GM13976 (cell line): ENCODE data around the gene TMEM108.

ENCODE experiments used
- DNase-seq: peaks from one replicate; pipeline ENCODE4 v3.0.0; 2012; ENCODE audit warnings: low spot score
- in situ Hi-C: fragments of 300-500 bp; cut with MboI; formaldehyde crosslinking; loops from one replicate; pipeline ENCODE4 v1.12.0; 2022; ENCODE audit warnings: low sequenced_read_pairs, mixed read lengths, inconsistent platforms; ENCODE audit not compliant: unreplicated experiment
- TF ChIP-seq, protein P1 (sequence below): IDR thresholded peaks from 2 replicates; pipeline ENCODE4 v1.5.1; 2012; ENCODE audit warnings: borderline replicate concordance, mild to moderate bottlenecking; ENCODE audit not compliant: insufficient read depth; ENCODE audit errors: extremely low read depth, missing control alignments, control extremely low read depth

Gene TMEM108

DNA sequence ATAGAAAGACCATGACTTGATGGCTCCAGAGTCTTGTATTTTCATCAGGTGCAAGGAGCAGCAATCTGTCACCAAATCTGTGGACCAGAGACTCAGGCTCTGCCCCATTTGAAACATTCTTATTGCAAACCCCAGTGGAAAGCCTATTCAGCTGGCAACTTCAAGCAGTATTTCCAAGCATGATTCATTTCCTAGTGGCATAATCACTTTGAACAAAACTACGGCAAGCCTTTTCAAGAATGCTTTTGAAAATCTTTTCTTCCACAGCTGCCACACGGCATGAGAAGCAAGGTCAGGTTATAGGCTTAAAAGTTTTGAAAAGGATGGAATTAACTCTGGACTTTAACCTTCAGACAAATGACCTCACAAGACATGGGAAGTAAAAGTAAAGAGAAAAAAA lies 239.6 kb downstream of the TMEM108 start:
- in situ Hi-C loops = no loop called here
- no peak for DNase-seq
- TF ChIP-seq, protein P1, sequence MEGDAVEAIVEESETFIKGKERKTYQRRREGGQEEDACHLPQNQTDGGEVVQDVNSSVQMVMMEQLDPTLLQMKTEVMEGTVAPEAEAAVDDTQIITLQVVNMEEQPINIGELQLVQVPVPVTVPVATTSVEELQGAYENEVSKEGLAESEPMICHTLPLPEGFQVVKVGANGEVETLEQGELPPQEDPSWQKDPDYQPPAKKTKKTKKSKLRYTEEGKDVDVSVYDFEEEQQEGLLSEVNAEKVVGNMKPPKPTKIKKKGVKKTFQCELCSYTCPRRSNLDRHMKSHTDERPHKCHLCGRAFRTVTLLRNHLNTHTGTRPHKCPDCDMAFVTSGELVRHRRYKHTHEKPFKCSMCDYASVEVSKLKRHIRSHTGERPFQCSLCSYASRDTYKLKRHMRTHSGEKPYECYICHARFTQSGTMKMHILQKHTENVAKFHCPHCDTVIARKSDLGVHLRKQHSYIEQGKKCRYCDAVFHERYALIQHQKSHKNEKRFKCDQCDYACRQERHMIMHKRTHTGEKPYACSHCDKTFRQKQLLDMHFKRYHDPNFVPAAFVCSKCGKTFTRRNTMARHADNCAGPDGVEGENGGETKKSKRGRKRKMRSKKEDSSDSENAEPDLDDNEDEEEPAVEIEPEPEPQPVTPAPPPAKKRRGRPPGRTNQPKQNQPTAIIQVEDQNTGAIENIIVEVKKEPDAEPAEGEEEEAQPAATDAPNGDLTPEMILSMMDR = no peak

DNA sequence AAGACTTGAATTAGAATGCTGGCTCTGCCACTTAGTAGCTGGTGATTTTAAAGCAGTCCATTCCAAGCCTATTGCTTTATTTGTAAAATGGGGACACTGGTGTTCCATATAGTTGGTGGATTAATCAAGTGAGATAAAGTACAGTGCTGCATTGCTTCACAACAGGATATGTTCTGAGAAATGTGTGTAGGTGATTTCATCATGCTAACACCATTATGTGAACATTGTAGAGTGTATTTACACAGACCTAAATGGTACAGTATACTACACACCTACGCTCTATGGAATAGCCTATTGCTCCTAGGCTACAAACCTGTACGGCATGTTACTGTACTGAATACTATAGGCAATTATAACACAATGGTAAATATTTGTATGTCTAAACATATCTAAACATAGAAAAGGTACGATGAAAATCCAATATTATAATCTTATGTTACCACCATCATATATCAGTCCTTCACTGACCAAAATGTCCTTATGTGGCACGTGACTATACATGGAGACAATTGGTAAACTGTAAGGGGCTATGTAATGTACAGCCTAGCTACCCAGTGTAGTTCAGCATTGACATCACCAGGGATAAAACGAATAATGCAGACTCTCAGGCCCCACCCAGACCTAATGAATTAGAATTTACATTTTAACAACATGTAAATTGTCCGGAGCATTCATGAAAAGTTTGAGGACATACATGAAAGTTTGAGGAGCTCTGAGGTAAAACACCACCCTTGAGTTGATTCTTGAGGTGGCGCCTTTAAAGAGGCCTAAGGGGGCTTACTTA lies 240.3 kb downstream of the TMEM108 start:
- no peak for DNase-seq

DNA sequence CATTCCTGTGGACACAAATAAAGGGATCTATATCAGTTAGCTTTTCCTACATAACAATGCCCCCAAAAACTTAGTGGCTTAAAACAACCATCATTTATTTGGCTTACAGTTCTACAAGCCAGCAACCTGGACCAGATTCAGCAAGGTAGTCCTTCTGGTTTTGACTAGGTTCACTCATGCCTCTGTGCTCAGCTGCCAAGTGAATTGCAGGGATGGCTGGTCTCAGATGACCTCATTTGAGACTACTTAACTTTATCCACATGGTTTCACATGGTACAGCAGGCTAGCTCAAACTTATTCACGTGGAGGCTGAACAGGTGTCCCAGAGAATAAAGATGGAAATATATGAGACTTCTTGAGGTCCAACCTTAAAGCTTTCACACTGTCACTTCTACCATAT lies 242.4 kb downstream of the TMEM108 start:
- TF ChIP-seq, protein P1 = no peak
- in situ Hi-C loops = no loop called here
- no peak for DNase-seq

More for the DNA sequence above, 240.3 kb downstream of the TMEM108 start:
- TF ChIP-seq, protein P1 = no peak
- in situ Hi-C loops = no loop called here

DNA sequence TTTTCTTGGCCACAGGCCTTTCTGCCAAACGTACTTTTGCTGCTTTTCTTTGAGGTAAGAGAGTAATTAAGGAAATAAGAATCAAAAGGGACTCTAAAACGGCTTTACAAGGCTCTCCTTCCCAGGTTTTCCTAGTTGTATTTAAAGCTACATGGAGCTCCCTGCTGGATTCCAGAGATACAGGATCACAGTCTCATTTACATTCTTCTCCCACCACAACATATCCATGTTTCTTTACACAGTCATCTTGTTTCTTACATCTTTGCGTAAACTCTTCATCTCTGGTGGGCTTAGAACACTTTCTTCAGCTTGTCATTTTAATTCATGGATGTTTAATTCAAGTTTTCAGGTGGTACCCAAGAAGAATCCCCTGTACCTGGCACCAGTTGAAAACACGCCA lies 244.0 kb downstream of the TMEM108 start:
- TF ChIP-seq, protein P1 = no peak
- DNase-seq = no peak
- in situ Hi-C loops = no loop called here

DNA sequence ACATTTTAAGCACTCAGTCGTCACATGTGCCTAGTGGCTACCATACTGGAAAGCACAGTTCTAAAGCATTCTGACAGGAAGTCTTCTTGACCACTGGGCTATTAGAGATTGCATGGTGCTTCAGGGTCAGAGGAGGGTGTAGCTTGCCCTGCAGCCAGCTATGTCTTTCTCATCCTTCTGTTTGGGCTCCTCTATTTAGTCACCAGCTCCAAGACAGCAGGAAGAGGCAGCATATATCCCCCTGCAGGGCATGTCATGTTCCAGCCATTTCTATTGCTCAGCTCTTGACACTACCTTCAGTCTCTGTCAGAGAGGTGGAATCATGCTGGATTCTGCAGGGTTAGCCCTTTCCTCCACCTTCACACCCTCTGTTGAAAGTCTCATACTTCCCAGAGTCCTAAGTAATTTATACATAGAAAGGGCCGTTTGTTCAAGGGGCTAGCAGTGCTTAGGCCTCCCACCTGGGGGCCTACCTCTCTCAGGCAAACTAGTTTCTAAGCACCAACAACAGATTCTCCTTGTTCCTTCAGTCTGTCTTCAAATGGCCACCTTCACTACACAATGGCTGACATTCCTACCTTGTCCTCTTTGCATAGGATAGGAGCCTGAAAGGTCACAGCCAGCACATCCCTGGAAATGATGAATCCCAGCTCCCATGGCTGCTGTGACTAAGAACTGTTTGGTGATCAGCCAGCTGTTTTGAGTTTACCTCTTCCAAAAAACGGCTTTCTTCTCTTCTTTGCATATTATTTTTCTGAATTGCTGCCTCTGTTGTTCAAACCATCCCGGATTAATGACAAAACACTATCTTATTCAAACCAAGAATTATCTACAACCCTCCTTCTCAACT lies 246.0 kb downstream of the TMEM108 start:
- DNase-seq = no peak
- in situ Hi-C loops = no loop called here
- TF ChIP-seq, protein P1 = no peak

DNA sequence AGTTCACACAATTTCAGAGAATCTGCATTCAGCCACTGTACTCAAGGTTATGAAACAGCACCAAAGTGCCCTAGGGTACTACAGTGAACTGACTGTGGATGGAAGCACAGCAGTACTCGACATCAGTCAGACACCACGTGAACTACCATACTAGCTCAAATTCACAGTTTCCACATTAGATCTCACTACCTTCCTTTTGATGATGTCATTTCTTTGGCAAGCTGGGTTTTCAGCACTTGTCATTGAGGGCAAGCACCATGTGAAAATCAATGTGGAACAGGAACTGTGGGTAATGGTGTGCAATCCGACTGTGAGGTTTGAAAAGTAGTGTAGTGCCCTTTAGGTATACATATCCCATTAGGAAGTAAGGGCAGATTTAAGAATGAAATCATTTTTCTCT lies 251.1 kb downstream of the TMEM108 start:
- in situ Hi-C loops = no loop called here
- TF ChIP-seq, protein P1 = no peak
- no peak for DNase-seq
